ENCODE measurements around the gene TBL1Y.

DNA sequence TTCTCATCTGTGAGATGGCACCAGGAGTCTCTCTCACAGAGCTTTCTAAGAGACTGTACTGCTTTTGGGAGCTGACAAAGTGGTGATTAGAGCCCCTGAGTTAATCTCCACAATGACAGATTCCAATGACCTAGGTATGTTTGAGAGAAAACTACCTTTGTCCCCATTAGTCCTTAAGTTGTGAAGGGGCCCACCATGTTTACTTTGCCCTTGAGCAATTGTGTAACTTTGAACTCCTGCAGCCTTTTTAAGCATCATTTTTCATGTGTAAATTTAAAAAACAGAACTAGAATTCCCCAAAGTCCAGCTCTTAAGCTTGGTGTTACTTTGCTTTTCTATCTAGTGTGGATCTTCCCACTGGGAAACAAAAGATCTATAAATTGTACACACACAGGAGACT lies 2.9 kb downstream of the TBL1Y start:
- TF ChIP-seq, protein P1, sequence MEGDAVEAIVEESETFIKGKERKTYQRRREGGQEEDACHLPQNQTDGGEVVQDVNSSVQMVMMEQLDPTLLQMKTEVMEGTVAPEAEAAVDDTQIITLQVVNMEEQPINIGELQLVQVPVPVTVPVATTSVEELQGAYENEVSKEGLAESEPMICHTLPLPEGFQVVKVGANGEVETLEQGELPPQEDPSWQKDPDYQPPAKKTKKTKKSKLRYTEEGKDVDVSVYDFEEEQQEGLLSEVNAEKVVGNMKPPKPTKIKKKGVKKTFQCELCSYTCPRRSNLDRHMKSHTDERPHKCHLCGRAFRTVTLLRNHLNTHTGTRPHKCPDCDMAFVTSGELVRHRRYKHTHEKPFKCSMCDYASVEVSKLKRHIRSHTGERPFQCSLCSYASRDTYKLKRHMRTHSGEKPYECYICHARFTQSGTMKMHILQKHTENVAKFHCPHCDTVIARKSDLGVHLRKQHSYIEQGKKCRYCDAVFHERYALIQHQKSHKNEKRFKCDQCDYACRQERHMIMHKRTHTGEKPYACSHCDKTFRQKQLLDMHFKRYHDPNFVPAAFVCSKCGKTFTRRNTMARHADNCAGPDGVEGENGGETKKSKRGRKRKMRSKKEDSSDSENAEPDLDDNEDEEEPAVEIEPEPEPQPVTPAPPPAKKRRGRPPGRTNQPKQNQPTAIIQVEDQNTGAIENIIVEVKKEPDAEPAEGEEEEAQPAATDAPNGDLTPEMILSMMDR (conservative IDR thresholded peaks at IDR 0.05 in 1 of 2, IDR thresholded peaks at IDR 0.05 in 1 of 2; ENCODE audit: extremely low read depth in 1 of 2, insufficient read depth in 1 of 2, low read depth in 1 of 2, low read length in 2 of 2) = no peak
- TF ChIP-seq EZH2 (IDR thresholded peaks at IDR 0.05; ENCODE audit: borderline replicate concordance, low read length) = no peak

All from mammary epithelial cell (primary cell).